Activated naive CD8-positive, alpha-beta T cell (primary cell): ENCODE data around the gene HES4.

ENCODE experiments used
- H3K27ac Mint-ChIP-seq: one replicate; pipeline ENCODE4 v1.8.0; 2021; ENCODE audit warnings: mixed read lengths
- H3K27me3 Mint-ChIP-seq: one replicate; pipeline ENCODE4 v1.8.0; 2021; ENCODE audit warnings: mixed read lengths
- H3K36me3 Mint-ChIP-seq: one replicate; pipeline ENCODE4 v1.8.0; 2021; ENCODE audit warnings: mixed read lengths
- H3K4me1 Mint-ChIP-seq: one replicate; pipeline ENCODE4 v1.8.0; 2021; ENCODE audit warnings: low read depth, mixed read lengths
- H3K4me3 Mint-ChIP-seq: one replicate; pipeline ENCODE4 v1.8.0; 2021; ENCODE audit warnings: mild to moderate bottlenecking, mixed read lengths
- H3K9me3 Mint-ChIP-seq: one replicate; pipeline ENCODE4 v1.8.0; 2021; ENCODE audit warnings: low read depth, mixed read lengths

The HES4 gene

GRCh38 chr1:964691-965525, 35.0 kb downstream of the HES4 start:
- Mint-ChIP-seq H3K4me3 (no peak overlapping the region), H3K4me1 (peaks cover 7% of the 10 kb centered on the region), H3K27ac (no peak overlapping the region), H3K9me3 (no peaks in the 10 kb centered on the region), H3K27me3 (peaks cover 3% of the 10 kb centered on the region), H3K36me3 (no peaks in the 10 kb centered on the region)

DNA sequence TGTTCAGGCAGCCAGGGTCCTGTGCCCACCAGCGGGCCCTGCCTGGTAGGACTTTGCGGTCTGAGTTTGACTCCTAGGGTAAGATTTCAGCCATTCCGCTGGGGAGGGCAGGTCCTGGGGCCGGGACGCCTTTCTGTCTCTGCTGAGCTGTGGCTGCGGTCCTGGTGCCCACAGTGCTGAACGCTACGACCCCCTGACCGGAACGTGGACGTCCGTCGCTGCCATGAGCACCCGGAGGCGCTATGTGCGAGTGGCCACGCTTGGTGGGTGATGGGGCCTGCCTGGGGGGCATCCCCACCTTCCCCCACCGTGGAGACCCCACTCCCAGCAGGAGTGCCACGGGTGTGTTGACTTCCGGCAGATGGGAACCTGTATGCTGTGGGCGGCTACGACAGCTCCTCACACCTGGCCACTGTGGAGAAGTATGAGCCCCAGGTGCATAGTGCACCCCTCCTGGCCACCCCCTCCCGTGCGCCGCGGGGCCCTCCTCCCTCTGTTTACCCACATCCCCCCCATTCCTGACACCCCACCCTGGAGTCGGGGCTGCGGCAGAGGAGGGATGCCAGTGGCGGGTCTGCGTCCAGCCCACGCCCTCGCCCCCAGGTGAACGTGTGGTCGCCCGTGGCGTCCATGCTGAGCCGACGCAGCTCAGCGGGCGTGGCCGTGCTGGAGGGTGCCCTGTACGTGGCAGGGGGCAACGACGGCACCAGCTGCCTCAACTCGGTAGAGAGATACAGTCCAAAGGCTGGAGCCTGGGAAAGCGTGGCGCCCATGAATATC, 36.0 kb downstream of the HES4 start:
- Mint-ChIP-seq H3K27me3 (no peaks in the 10 kb centered on the region), H3K9me3 (no peaks in the 10 kb centered on the region), H3K4me3 (peak overlapping the region; percentile 30), H3K4me1 (peaks cover 7% of the 10 kb centered on the region), H3K27ac (no peak overlapping the region), H3K36me3 (no peaks in the 10 kb centered on the region)

DNA sequence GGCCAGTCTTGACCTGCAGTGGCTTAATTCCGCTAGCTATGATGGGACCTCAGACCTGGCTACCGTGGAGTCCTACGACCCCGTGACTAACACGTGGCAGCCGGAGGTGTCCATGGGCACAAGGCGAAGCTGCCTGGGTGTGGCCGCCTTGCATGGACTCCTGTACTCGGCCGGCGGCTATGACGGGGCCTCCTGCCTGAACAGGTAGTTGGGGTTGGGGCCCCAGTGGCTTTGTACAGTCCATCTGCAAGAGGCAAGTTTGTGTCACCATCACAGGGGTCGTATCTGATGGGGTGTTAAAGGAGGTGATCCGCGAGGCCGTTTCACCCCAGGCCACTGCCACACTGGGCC, 36.6 kb downstream of the HES4 start:
- H3K27ac Mint-ChIP-seq, result no peak overlapping the region
- H3K4me3 Mint-ChIP-seq, result no peak overlapping the region
- no peaks in the 10 kb centered on the region for H3K36me3 Mint-ChIP-seq
- no peaks in the 10 kb centered on the region for H3K9me3 Mint-ChIP-seq
- H3K27me3 Mint-ChIP-seq, result no peaks in the 10 kb centered on the region
- peaks cover 10% of the 10 kb centered on the region for H3K4me1 Mint-ChIP-seq

DNA sequence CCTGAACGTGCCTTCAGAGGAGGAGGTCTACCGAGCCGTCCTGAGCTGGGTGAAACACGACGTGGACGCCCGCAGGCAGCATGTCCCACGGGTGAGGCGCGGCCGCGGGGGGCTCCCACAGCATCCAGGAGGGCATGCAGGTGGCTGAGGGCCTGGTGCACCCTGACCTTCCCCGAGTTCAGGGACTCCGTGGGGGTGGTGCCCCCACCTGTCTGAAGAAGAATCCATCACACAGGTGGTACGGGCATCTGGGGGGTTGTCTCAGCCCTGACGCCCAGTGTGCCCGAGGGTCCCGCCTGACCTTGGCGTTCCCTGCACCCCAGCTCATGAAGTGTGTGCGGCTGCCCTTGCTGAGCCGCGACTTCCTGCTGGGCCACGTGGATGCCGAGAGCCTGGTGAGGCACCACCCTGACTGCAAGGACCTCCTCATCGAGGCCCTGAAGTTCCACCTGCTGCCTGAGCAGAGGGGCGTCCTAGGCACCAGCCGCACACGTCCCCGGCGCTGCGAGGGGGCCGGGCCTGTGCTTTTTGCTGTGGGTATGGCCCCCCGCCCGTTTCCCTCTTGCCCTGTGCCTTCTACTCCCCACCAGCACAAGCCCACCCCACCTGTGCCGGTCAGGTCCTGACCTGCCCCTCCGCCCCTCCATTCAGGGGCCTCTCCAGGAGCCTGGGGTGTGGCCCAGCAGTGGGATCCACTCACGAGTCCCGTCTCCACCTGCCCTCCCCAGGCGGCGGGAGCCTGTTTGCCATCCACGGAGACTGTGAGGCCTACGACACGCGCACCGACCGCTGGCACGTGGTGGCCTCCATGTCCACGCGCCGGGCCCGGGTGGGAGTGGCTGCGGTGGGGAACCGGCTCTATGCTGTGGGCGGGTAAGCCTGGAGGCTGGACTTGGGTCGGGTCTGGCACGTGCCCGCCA, 37.3 kb downstream of the HES4 start:
- Mint-ChIP-seq H3K27me3 (no peaks in the 10 kb centered on the region), H3K27ac (no peak overlapping the region), H3K9me3 (no peaks in the 10 kb centered on the region), H3K4me3 (peak overlapping the region; percentile 69), H3K4me1 (peaks cover 14% of the 10 kb centered on the region), H3K36me3 (peaks cover 2% of the 10 kb centered on the region)

DNA sequence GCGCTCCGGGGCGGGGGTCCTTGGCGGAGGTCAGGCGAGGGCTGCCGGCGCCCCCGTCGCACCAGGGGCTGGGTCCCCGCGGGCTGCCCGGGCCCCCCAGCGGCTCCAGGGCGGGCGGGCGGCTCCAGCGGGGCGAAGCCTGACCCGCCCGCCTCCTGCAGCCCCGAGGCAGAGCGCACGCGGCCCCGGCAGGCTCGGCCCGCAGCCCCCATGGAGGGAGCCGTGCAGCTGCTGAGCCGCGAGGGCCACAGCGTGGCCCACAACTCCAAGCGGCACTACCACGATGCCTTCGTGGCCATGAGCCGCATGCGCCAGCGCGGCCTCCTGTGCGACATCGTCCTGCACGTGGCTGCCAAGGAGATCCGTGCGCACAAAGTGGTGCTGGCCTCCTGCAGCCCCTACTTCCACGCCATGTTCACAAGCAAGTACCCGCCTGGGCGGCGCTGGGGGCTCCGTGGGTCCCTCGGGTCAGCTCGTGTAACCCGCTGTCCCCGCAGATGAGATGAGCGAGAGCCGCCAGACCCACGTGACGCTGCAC, 38.7 kb downstream of the HES4 start:
- no peaks in the 10 kb centered on the region for H3K27me3 Mint-ChIP-seq
- H3K4me1 Mint-ChIP-seq, result peaks cover 16% of the 10 kb centered on the region
- H3K9me3 Mint-ChIP-seq, result no peaks in the 10 kb centered on the region
- peak overlapping the region; percentile 59 for H3K4me3 Mint-ChIP-seq
- H3K27ac Mint-ChIP-seq, result no peak overlapping the region
- H3K36me3 Mint-ChIP-seq, result peaks cover 2% of the 10 kb centered on the region

DNA sequence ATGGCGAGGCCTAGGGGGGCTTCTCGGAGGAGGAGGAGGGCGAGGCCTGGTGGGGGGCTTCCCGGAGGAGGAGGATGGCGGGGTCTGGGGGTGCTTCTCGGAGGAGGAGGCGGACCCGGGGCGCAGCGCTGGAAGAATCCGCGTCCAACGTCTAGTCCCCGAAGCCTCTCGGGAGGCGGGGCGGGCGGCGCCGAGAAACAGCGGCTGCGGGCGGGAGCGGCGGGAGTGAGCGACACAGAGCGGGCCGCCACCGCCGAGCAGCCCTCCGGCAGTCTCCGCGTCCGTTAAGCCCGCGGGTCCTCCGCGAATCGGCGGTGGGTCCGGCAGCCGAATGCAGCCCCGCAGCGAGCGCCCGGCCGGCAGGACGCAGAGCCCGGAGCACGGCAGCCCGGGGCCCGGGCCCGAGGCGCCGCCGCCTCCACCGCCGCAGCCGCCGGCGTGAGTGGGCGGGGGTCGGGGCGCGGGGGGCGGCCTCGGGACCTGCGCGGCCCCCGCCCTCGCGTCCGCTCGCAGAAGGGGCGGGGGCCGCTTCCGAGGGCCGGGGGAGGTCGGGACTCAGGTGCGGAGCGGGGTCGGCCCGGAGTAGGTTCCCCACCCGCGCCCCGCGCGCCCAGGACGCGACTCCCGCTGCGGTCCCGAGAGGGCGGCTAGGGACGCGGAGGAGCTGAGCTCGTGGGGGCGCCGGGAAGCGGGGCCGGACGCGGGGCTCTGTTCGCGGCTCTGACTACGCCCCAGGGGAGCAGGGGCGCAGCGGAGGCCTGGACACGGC, 39.4 kb downstream of the HES4 start, which contains the start of gene KLHL17:
Gene KLHL17, plus strand, starts transcription at position 222 of the 769 bp plus-strand sequence. Its CDS starts 110 bp downstream, at position 332.
- Mint-ChIP-seq H3K27ac (peak within 1 kb of the TSS; percentile 50), H3K27me3 (no peaks in the 10 kb centered on the region), H3K36me3 (peaks cover 2% of the 10 kb centered on the region), H3K4me1 (peaks cover 16% of the 10 kb centered on the region), H3K9me3 (no peaks in the 10 kb centered on the region), H3K4me3 (peak within 1 kb of the TSS; percentile 99)

GRCh38 chr1:959731-960362, 40.0 kb downstream of the HES4 start:
- H3K9me3 Mint-ChIP-seq, result no peaks in the 10 kb centered on the region
- H3K4me3 Mint-ChIP-seq, result peak overlapping the region; percentile 99
- H3K27ac Mint-ChIP-seq, result no peak overlapping the region
- peaks cover 16% of the 10 kb centered on the region for H3K4me1 Mint-ChIP-seq
- peaks cover 5% of the 10 kb centered on the region for H3K36me3 Mint-ChIP-seq
- H3K27me3 Mint-ChIP-seq, result no peaks in the 10 kb centered on the region

- no peaks in the 10 kb centered on the region for H3K9me3 Mint-ChIP-seq
- peak within 1 kb of the TSS; percentile 99 for H3K4me3 Mint-ChIP-seq
- H3K4me1 Mint-ChIP-seq, result peaks cover 16% of the 10 kb centered on the region
- no peaks in the 10 kb centered on the region for H3K27me3 Mint-ChIP-seq
- peak within 1 kb of the TSS; percentile 78 for H3K27ac Mint-ChIP-seq
- H3K36me3 Mint-ChIP-seq, result peaks cover 5% of the 10 kb centered on the region
These were observed 40.8 kb downstream of the HES4 start, which contains the start of gene NOC2L for GRCh38 chr1:958823-959730. Gene NOC2L (minus strand): TSS chr1:959256. CDS start chr1:959240, 16 bp downstream.

- no peak overlapping the region for H3K4me3 Mint-ChIP-seq
- H3K36me3 Mint-ChIP-seq, result peaks cover 5% of the 10 kb centered on the region
- H3K27ac Mint-ChIP-seq, result no peak overlapping the region
- no peaks in the 10 kb centered on the region for H3K9me3 Mint-ChIP-seq
- H3K27me3 Mint-ChIP-seq, result no peaks in the 10 kb centered on the region
- peaks cover 14% of the 10 kb centered on the region for H3K4me1 Mint-ChIP-seq
These were observed 43.3 kb downstream of the HES4 start for GRCh38 chr1:956636-957035.

GRCh38 chr1:955474-955873, 44.4 kb downstream of the HES4 start:
- Mint-ChIP-seq H3K36me3 (peaks cover 7% of the 10 kb centered on the region), H3K27ac (no peak overlapping the region), H3K27me3 (no peaks in the 10 kb centered on the region), H3K9me3 (no peaks in the 10 kb centered on the region), H3K4me3 (no peak overlapping the region), H3K4me1 (peaks cover 15% of the 10 kb centered on the region)

GRCh38 chr1:954927-955326, 45.0 kb downstream of the HES4 start:
- peaks cover 16% of the 10 kb centered on the region for H3K4me1 Mint-ChIP-seq
- H3K27me3 Mint-ChIP-seq, result no peaks in the 10 kb centered on the region
- no peak overlapping the region for H3K27ac Mint-ChIP-seq
- no peak overlapping the region for H3K4me3 Mint-ChIP-seq
- H3K9me3 Mint-ChIP-seq, result no peaks in the 10 kb centered on the region
- H3K36me3 Mint-ChIP-seq, result peaks cover 7% of the 10 kb centered on the region

DNA sequence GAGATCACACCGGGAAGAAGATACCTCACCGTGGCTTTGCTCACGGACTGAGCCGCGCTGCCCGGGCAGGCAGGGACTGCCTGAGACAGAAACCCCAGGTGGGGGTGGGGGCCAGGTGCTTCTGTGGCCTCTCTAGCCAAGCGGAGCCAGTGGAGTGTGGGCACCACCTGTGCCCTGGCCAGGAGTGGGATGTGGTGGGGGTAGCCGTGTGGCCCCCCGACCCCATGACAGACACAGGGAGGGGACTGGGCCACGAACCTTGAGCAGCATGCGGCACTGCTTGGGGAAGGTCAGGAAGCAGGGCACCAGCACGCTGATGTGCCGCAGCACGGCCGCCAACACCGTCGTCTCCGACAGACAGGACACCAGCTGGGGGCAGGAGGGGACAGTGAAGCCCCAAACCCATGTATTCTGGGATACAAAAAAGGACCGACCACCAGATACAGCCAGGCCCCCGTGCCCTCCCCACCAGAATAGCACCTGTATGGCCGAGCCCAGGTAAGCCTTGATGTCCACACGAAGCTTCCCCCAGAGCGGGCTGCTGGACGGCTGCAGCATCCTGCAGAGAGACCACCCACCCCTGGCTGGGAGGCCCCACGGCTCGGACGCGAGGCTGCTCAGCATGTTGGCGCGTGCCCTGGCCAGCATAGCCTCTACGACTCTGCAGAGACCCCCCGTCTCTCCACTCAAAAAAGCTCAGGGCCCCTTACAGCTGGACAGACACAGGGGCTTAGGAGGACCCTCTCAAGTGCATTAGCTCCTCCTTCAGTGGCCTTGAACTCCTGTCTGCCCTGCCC, 46.2 kb downstream of the HES4 start:
- no peak overlapping the region for H3K4me3 Mint-ChIP-seq
- H3K4me1 Mint-ChIP-seq, result peaks cover 16% of the 10 kb centered on the region
- no peaks in the 10 kb centered on the region for H3K9me3 Mint-ChIP-seq
- H3K27ac Mint-ChIP-seq, result no peak overlapping the region
- no peaks in the 10 kb centered on the region for H3K27me3 Mint-ChIP-seq
- H3K36me3 Mint-ChIP-seq, result peaks cover 9% of the 10 kb centered on the region
